ENCODE data around the gene KRTAP2-2.

The KRTAP2-2 gene

GRCh38 chr17:41020336-41020735 is 34.7 kb downstream of the KRTAP2-2 start:
- no peak for DNase-seq

- no peak for DNase-seq
These were observed 35.6 kb downstream of the KRTAP2-2 start for GRCh38 chr17:41019415-41019814.

- DNase-seq = no peak
These were observed 36.5 kb downstream of the KRTAP2-2 start for GRCh38 chr17:41018541-41018940.

- no peak for DNase-seq
These were observed 38.3 kb downstream of the KRTAP2-2 start for GRCh38 chr17:41016578-41017215.

- DNase-seq = no peak
These were observed 39.6 kb downstream of the KRTAP2-2 start for GRCh38 chr17:41015454-41015853.

- no peak for DNase-seq
These were observed 41.4 kb downstream of the KRTAP2-2 start for GRCh38 chr17:41013606-41014005.

GRCh38 chr17:41013181-41013580 is 41.8 kb downstream of the KRTAP2-2 start:
- DNase-seq = no peak

GRCh38 chr17:41012326-41013120 is 42.5 kb downstream of the KRTAP2-2 start:
- DNase-seq = no peak

- DNase-seq = no peak
These were observed 44.6 kb downstream of the KRTAP2-2 start for GRCh38 chr17:41010441-41010840.

- no peak for DNase-seq
These were observed 45.1 kb downstream of the KRTAP2-2 start for GRCh38 chr17:41009936-41010335.

- DNase-seq = no peak
These were observed 45.7 kb downstream of the KRTAP2-2 start for GRCh38 chr17:41009301-41009760.

GRCh38 chr17:41008811-41009210 is 46.2 kb downstream of the KRTAP2-2 start, which contains the start of gene KRTAP3-1:
Gene KRTAP3-1 (minus strand): TSS chr17:41009128. CDS start chr17:41009074, 54 bp downstream.
- DNase-seq = no peak
